H1 (cell line): Measurements from ENCODE around the gene SELENOO. TPM values are rescaled to one million over a fixed set of nuclear protein-coding genes. Genes with fewer than 3 reads are reported as not detected.

Experiments
- CTCF ChIA-PET: fragments of 300-600 bp; sonication (Branson Sonifier 250); formaldehyde crosslinking; loops from one replicate; lab custom pipeline; 2021; ENCODE audit not compliant: partially characterized antibody; lab: Charles Lee
- POLR2A ChIA-PET: fragments of 300-600 bp; sonication (Branson Sonifier 250); formaldehyde crosslinking; loops from one replicate; lab custom pipeline; 2021; ENCODE audit warnings: inconsistent platforms; ENCODE audit not compliant: partially characterized antibody; lab: Charles Lee
- DNase-seq, 2 experiments: peaks; one replicate each; pipeline versions ENCODE4 v3.0.0 to v3.0.0-alpha.2; 2010 to 2022; ENCODE audit warnings: low spot score in 2 of 2, low read depth in 1 of 2, mixed read lengths in 1 of 2
- FAIRE-seq: peaks from 2 replicates; lab custom pipeline; 2011; peaks lifted over from hg19 to GRCh38; lab: Jason Lieb, UNC
- H2AFZ ChIP-seq: 2 replicates; pipeline ENCODE4 v1.8.1; 2012; ENCODE audit warnings: low read length, inconsistent platforms
- H2AK5ac ChIP-seq: 2 replicates; pipeline ENCODE4 v1.6.1; 2013; ENCODE audit warnings: low read depth, low read length
- H2BK120ac ChIP-seq: replicated peaks from 2 replicates; pipeline ENCODE3; 2013; ENCODE audit warnings: low read depth, low read length, inconsistent platforms
- H2BK12ac ChIP-seq: 2 replicates; pipeline ENCODE4 v1.6.1; 2013; ENCODE audit warnings: low read depth, low read length
- H2BK15ac ChIP-seq: 2 replicates; pipeline ENCODE4 v1.6.1; 2013; ENCODE audit warnings: low read length
- H2BK20ac ChIP-seq: 2 replicates; pipeline ENCODE4 v1.6.1; 2013; ENCODE audit warnings: low read length
- H2BK5ac ChIP-seq: 2 replicates; pipeline ENCODE4 v1.6.1; 2013; ENCODE audit warnings: low read depth, low read length
- H3K14ac ChIP-seq: 2 replicates; pipeline ENCODE4 v1.6.1; 2013; ENCODE audit warnings: inconsistent platforms; ENCODE audit not compliant: insufficient read length
- H3K18ac ChIP-seq: 2 replicates; pipeline ENCODE4 v1.6.1; 2013; ENCODE audit warnings: low read length; ENCODE audit errors: extremely low read depth
- H3K23ac ChIP-seq: 2 replicates; pipeline ENCODE4 v1.6.1; 2013; ENCODE audit warnings: inconsistent platforms; ENCODE audit not compliant: insufficient read length
- H3K23me2 ChIP-seq: 2 replicates; pipeline ENCODE4 v1.6.1; 2013; ENCODE audit warnings: low read depth, low read length
- H3K27ac ChIP-seq: 2 replicates; pipeline ENCODE4 v1.6.1; 2011; ENCODE audit warnings: low read depth, low read length, inconsistent platforms
- H3K27me3 ChIP-seq, 4 experiments: replicated peaks in 1 of 4; 1 replicate in 1 of 4; 2 replicates in 3 of 4; pipeline versions ENCODE4 v1.6.1 to v1.8.1; 2011 to 2013; ENCODE audit warnings: low read length in 3 of 4, mild to moderate bottlenecking in 3 of 4, inconsistent platforms in 2 of 4, mixed read lengths in 2 of 4, moderate library complexity in 1 of 4; ENCODE audit not compliant: control insufficient read depth in 3 of 4, insufficient read depth in 3 of 4; ENCODE audit errors: extremely low read depth in 1 of 4
- H3K36me3 ChIP-seq, 4 experiments: 2 replicates each; pipeline versions ENCODE4 v1.6.1 to v1.8.1; 2011 to 2013; ENCODE audit warnings: mild to moderate bottlenecking in 4 of 4, low read length in 3 of 4, moderate library complexity in 2 of 4, control low read depth in 1 of 4, inconsistent platforms in 1 of 4; ENCODE audit not compliant: insufficient read depth in 4 of 4, control insufficient read depth in 2 of 4
- H3K4ac ChIP-seq: replicated peaks from 2 replicates; pipeline ENCODE3; 2013; ENCODE audit warnings: low read length, low read depth, mixed read lengths, inconsistent platforms; ENCODE audit not compliant: insufficient read length
- H3K4me1 ChIP-seq, 4 experiments: replicated peaks in 1 of 4; 1 replicate in 1 of 4; 2 replicates in 3 of 4; pipeline versions ENCODE4 v1.6.1 to v1.8.1; 2011 to 2013; ENCODE audit warnings: low read length in 3 of 4, inconsistent platforms in 2 of 4, mixed read lengths in 1 of 4; ENCODE audit not compliant: insufficient read depth in 4 of 4, control insufficient read depth in 3 of 4
- H3K4me2 ChIP-seq, 2 experiments: 2 replicates each; pipeline versions ENCODE4 v1.6.1 to v1.8.1; 2011 to 2013; ENCODE audit warnings: low read depth in 2 of 2, low read length in 2 of 2, control low read depth in 1 of 2, inconsistent platforms in 1 of 2, mild to moderate bottlenecking in 1 of 2; ENCODE audit not compliant: insufficient read depth in 1 of 2
- H3K4me3 ChIP-seq, 4 experiments: fragments of 200-600, 300-600 bp in 1 of 4; sonication (generic), shearing (Covaris generic), sonication (Bioruptor Twin) in 1 of 4; 2 replicates each; pipeline versions ENCODE4 v1.5.1 to v1.8.1; 2011 to 2016; ENCODE audit warnings: low read length in 4 of 4, low read depth in 3 of 4, control low read depth in 2 of 4, inconsistent platforms in 2 of 4, mild to moderate bottlenecking in 2 of 4, mixed read lengths in 1 of 4, moderate library complexity in 1 of 4; ENCODE audit not compliant: insufficient read depth in 2 of 4; ENCODE audit errors: extremely low read depth in 1 of 4
- H3K56ac ChIP-seq: replicated peaks from 2 replicates; pipeline ENCODE3; 2013; ENCODE audit warnings: low read depth, mild to moderate bottlenecking, mixed read lengths, low read length, inconsistent platforms; ENCODE audit not compliant: insufficient read length
- H3K79me1 ChIP-seq: 2 replicates; pipeline ENCODE4 v1.6.1; 2013; ENCODE audit warnings: low read depth, low read length, control low read depth
- H3K79me2 ChIP-seq, 2 experiments: 2 replicates each; pipeline versions ENCODE4 v1.6.1 to v1.8.1; 2012 to 2013; ENCODE audit warnings: low read length in 2 of 2, mild to moderate bottlenecking in 2 of 2, inconsistent platforms in 1 of 2; ENCODE audit not compliant: insufficient read depth in 2 of 2, control insufficient read depth in 1 of 2
- H3K9ac ChIP-seq, 4 experiments: replicated peaks in 1 of 4; 1 replicate in 1 of 4; 2 replicates in 3 of 4; pipeline versions ENCODE4 v1.6.1 to v1.8.1; 2011 to 2013; ENCODE audit warnings: low read depth in 3 of 4, low read length in 3 of 4, control low read depth in 2 of 4, mild to moderate bottlenecking in 2 of 4, moderate library complexity in 2 of 4, inconsistent platforms in 1 of 4; ENCODE audit errors: extremely low read depth in 1 of 4
- H3K9me3 ChIP-seq, 2 experiments: 2 replicates each; pipeline versions ENCODE4 v1.6.1 to v1.8.1; 2012 to 2013; ENCODE audit warnings: mild to moderate bottlenecking in 2 of 2, moderate library complexity in 2 of 2, control low read depth in 1 of 2, inconsistent platforms in 1 of 2, low read depth in 1 of 2, low read length in 1 of 2, mixed read lengths in 1 of 2; ENCODE audit not compliant: insufficient read depth in 2 of 2
- H4K20me1 ChIP-seq, 2 experiments: replicated peaks in 1 of 2; 2 replicates each; pipeline versions ENCODE3 to v1.8.1; 2011 to 2013; ENCODE audit warnings: inconsistent platforms in 2 of 2, low read length in 2 of 2, mild to moderate bottlenecking in 1 of 2; ENCODE audit not compliant: insufficient read depth in 2 of 2, control insufficient read depth in 1 of 2
- H4K5ac ChIP-seq: 2 replicates; pipeline ENCODE4 v1.6.1; 2013; ENCODE audit warnings: low read length, low read depth, mixed read lengths, inconsistent platforms; ENCODE audit not compliant: insufficient read length
- H4K8ac ChIP-seq: 2 replicates; pipeline ENCODE4 v1.8.0; 2013; ENCODE audit warnings: mild to moderate bottlenecking, moderate library complexity, low read length, inconsistent platforms; ENCODE audit not compliant: insufficient read depth; ENCODE audit errors: extremely low read depth
- H4K91ac ChIP-seq: replicated peaks from 2 replicates; pipeline ENCODE3; 2013; ENCODE audit warnings: low read length, mixed read lengths, inconsistent platforms; ENCODE audit not compliant: insufficient read length
- BRCA1 ChIP-seq: IDR thresholded peaks from 2 replicates; pipeline ENCODE4 v1.6.1; 2012; ENCODE audit warnings: low read depth, low read length, improper control_type of control experiment
- CBX5 ChIP-seq: fragments of 300-800, 300-1000 bp; sonication (generic); IDR thresholded peaks from 2 replicates; pipeline ENCODE4 v1.7.1; 2016; ENCODE audit warnings: antibody characterized with exemption, low read length, low read depth
- CEBPB ChIP-seq: IDR thresholded peaks from 2 replicates; pipeline ENCODE4 v1.6.1; 2012; ENCODE audit warnings: low read depth, low read length
- CTCF ChIP-seq, 3 experiments: IDR thresholded peaks; 1 replicate in 2 of 3; 2 replicates in 1 of 3; pipeline versions ENCODE4 v1.5.1 to v1.6.1; 2011; ENCODE audit warnings: low read length in 3 of 3, mild to moderate bottlenecking in 3 of 3, inconsistent platforms in 2 of 3, low read depth in 1 of 3, moderate library complexity in 1 of 3; ENCODE audit not compliant: insufficient read depth in 1 of 3; ENCODE audit errors: control extremely low read depth in 1 of 3
- GTF2F1 ChIP-seq: IDR thresholded peaks from 2 replicates; pipeline ENCODE4 v1.6.1; 2012; ENCODE audit warnings: low read depth, low read length, improper control_type of control experiment, borderline replicate concordance
- MAFK ChIP-seq: IDR thresholded peaks from 2 replicates; pipeline ENCODE4 v1.6.1; 2012; ENCODE audit warnings: low read depth, mild to moderate bottlenecking, improper control_type of control experiment, low read length
- MAX ChIP-seq: IDR thresholded peaks from 2 replicates; pipeline ENCODE4 v1.6.1; 2012; ENCODE audit warnings: inconsistent platforms
- POLR2AphosphoS5 ChIP-seq: IDR thresholded peaks from 2 replicates; pipeline ENCODE4 v1.6.1; 2011; ENCODE audit warnings: low read depth, low read length
- SP4 ChIP-seq: IDR thresholded peaks from 2 replicates; pipeline ENCODE4 v1.6.1; 2012; ENCODE audit warnings: low read length, inconsistent platforms
- TAF1 ChIP-seq: IDR thresholded peaks from 2 replicates; pipeline ENCODE4 v1.6.1; 2011; ENCODE audit warnings: mild to moderate bottlenecking, low read depth, low read length
- WGBS, 2 experiments: shearing (Covaris generic) in 1 of 2; methylation state at CpG; one replicate each; pipeline versions ENCODE4 v1.1.6 to v1.1.7; 2013 to 2015; ENCODE audit warnings: low lambda C conversion rate in 2 of 2, mixed read lengths in 2 of 2, inconsistent platforms in 1 of 2, low coverage in 1 of 2, missing lambda C conversion rate in 1 of 2; ENCODE audit not compliant: insufficient replicate concordance in 2 of 2, insufficient coverage in 1 of 2, insufficient read length in 1 of 2; ENCODE audit errors: extremely low coverage in 1 of 2, missing lambda C conversion rate in 1 of 2; 5-methylcytosine and 5-hydroxymethylcytosine counted together
- polyA plus RNA-seq, 7 experiments: library from polyadenylated mRNA; depleted of rRNA in 3 of 7; stranded (reverse) in 5 of 7; unstranded in 2 of 7; fragments of >200 nt in 5 of 7; fragments of 200-250 nt in 2 of 7; gene quantifications; 1 replicate in 5 of 7; 2 replicates in 1 of 7; 4 replicates in 1 of 7; pipeline versions ENCODE4 v1.2.1 to v1.2.3, GENCODE V29; 2011 to 2013; ENCODE audit warnings: missing spikeins in 2 of 7, mixed read lengths in 2 of 7
- total RNA-seq: library from RNA; stranded (reverse); fragmentation: NEBNext Ultra II Directional; extraction: Animal tissue kit (Norgen Biotek cat#: 25700); gene quantifications from 2 replicates; pipeline ENCODE4 v1.2.1, GENCODE V29; 2021

The SELENOO gene
- total and polyA plus RNA-seq, 2 of the 8 experiments (the other 6 are each of a cell fraction or from before 2014, with no cell fraction given) = 18.6 to 25.1 TPM

GRCh38 chr22:50257451-50258360, 56.9 kb downstream of the SELENOO start:
- H3K4me3 ChIP-seq = no peak overlapping the region
- H3K4ac ChIP-seq = no peak overlapping the region
- no peak for FAIRE-seq
- no peak overlapping the region for H3K9ac ChIP-seq
- no peak overlapping the region for H2BK5ac ChIP-seq
- H2BK12ac ChIP-seq = no peak overlapping the region
- no peak overlapping the region for H4K91ac ChIP-seq
- H3K23me2 ChIP-seq = peaks cover 6% of the 10 kb centered on the region; the same call in 1 of the 2 replicates
- H3K27me3 ChIP-seq = peaks cover 1 to 20% (median 16%) of the 10 kb centered on the region in 4 experiments; a peak in 6 of 7 replicates
- H3K14ac ChIP-seq = no peak overlapping the region
- no peak overlapping the region for H2BK20ac ChIP-seq
- H4K5ac ChIP-seq = no peak overlapping the region
- H3K79me1 ChIP-seq = no peaks in the 10 kb centered on the region
- no peak for DNase-seq
- H3K27ac ChIP-seq = no peak overlapping the region
- H3K23ac ChIP-seq = no peak overlapping the region
- no peak overlapping the region for H3K56ac ChIP-seq
- ChIA-PET CTCF (interaction anchor here (1.0 kb wide), 1 partner anchor 16 kb away, joined by 3 read pairs; no protein-coding TSS in a partner anchor), POLR2A (no interaction called here)
- no peak overlapping the region for H2AK5ac ChIP-seq
- H3K18ac ChIP-seq = no peak overlapping the region
- WGBS, 2 experiments = 87% methylated on average over 19 of the region's 31 CpGs; no CpG with 5 or more reads in 1 of the 2 experiments
- peaks cover 0 to 16% (median 10%) of the 10 kb centered on the region in 4 experiments; a peak in 6 of 7 replicates for H3K4me1 ChIP-seq
- peaks cover 5 to 12% of the 10 kb centered on the region in 2 experiments for H4K20me1 ChIP-seq
- no peaks in the 10 kb centered on the region for H3K9me3 ChIP-seq
- no peak overlapping the region; the same call in none of the 2 replicates for H4K8ac ChIP-seq
- no peak overlapping the region for H2AFZ ChIP-seq
- no peak overlapping the region for H3K4me2 ChIP-seq
- no peak overlapping the region for H2BK15ac ChIP-seq
- H3K79me2 ChIP-seq = no peaks in the 10 kb centered on the region
- no peak overlapping the region for H2BK120ac ChIP-seq
- no peaks in the 10 kb centered on the region for H3K36me3 ChIP-seq
- TF ChIP-seq GTF2F1 = no peak
- no peak for TF ChIP-seq CEBPB
- no peak for TF ChIP-seq TAF1
- no peak for TF ChIP-seq CTCF (IDR thresholded peaks at IDR 0.05; ENCODE audit: control extremely low read depth in 1 of 3, insufficient read depth in 1 of 3, low read depth in 1 of 3, low read length in 3 of 3)
- no peak for TF ChIP-seq BRCA1
- no peak for TF ChIP-seq MAFK
- TF ChIP-seq MAX = no peak
- no peak for TF ChIP-seq SP4
- TF ChIP-seq POLR2AphosphoS5 = no peak
- TF ChIP-seq CBX5 = no peak
